Body of pancreas (tissue), 4 donors: Measurements from ENCODE around the gene ADAM20. TPM values are rescaled to one million over a fixed set of nuclear protein-coding genes. Genes with fewer than 3 reads are reported as not detected.

Experiments used
- ATAC-seq: fragments of 150-250 bp; one replicate; pipeline ENCODE4 v1.9.1; 2016
- DNase-seq, 4 donors: peaks; one replicate each; pipeline ENCODE4 v3.0.0-alpha.2; 2019
- H3K27ac ChIP-seq, 4 donors: fragments of 200-600 bp; sonication (generic); 1 replicate in 3 of 4; 2 replicates in 1 of 4; pipeline versions ENCODE4 v1.5.1 to v1.6.1; 2016 to 2019; ENCODE audit warnings: mild to moderate bottlenecking in 1 of 4, mixed read lengths in 1 of 4, moderate library complexity in 1 of 4
- H3K27me3 ChIP-seq, 2 donors: fragments of 200-600 bp; sonication (generic); one replicate each; pipeline ENCODE4 v1.6.0; 2016; ENCODE audit warnings: mild to moderate bottlenecking in 1 of 2
- H3K36me3 ChIP-seq, 2 donors: fragments of 200-600 bp; sonication (generic); replicated peaks in 1 of 2; 2 replicates each; pipeline ENCODE4 v1.5.1; 2016; ENCODE audit warnings: low read depth in 2 of 2; ENCODE audit not compliant: insufficient read depth in 1 of 2
- H3K4me1 ChIP-seq: fragments of 200-600 bp; sonication (generic); one replicate; pipeline ENCODE4 v1.6.0; 2016
- H3K4me3 ChIP-seq, 2 donors: fragments of 200-600 bp; sonication (generic); 1 replicate in 1 of 2; 2 replicates in 1 of 2; pipeline ENCODE4 v1.5.1; 2016 to 2019
- H3K9me3 ChIP-seq, 3 donors: fragments of 200-600 bp; sonication (generic); 1 replicate in 2 of 3; 2 replicates in 1 of 3; pipeline ENCODE4 v1.5.1; 2016
- CTCF ChIP-seq, 7 experiments: fragments of 450-650 bp in 4 of 7; fragments of 200-600 bp in 3 of 7; sonication (generic) in 3 of 7; IDR thresholded peaks; one replicate each; pipeline ENCODE4 v1.5.1; 2016 to 2019; ENCODE audit warnings: antibody characterized with exemption in 7 of 7
- POLR2A ChIP-seq, 3 donors: fragments of 450-650 bp; IDR thresholded peaks; one replicate each; pipeline ENCODE4 v1.6.1; 2016; ENCODE audit warnings: antibody characterized with exemption in 3 of 3, mild to moderate bottlenecking in 2 of 3
- WGBS, 2 donors: methylation state at CpG; one replicate each; pipeline ENCODE4 v1.1.5; 2017; 5-methylcytosine and 5-hydroxymethylcytosine counted together
- intact Hi-C: fragments of 100-400 bp; cut with DNase I; formaldehyde crosslinking; loops from one replicate; pipeline ENCODE4 v1.15.1; 2023
- total RNA-seq, 2 donors: library from RNA; depleted of rRNA; stranded (reverse); fragments of >200 nt; gene quantifications; one replicate each; pipeline ENCODE4 v1.1.0, GENCODE V29; 2016

Gene ADAM20
- total RNA-seq, 2 donors from 2014 or later: 1.3 to 3.1 TPM

DNA sequence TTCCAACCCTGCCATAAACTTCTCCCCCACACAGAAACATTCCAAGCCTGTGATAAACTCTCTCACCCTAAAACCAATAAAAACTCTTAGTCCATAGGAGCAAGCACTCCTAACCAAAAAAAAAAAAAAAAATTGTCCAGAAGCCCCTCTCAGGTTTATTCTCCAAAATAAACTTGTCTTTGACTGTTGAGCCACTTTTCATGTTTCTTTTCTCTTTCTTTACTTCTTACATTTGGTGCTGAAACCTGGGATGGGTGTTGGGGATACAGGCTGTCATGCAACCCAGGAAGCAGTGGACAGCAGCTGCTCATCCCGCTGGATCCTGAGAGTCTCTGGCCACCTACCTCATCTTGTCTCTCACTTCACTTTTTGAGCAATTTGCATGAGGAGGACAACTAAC lies 2.0 kb upstream of the ADAM20 start:
- no peaks in the 10 kb centered on the region for H3K36me3 ChIP-seq
- H3K27ac ChIP-seq: no peak overlapping the region
- ATAC-seq (no peak), DNase-seq (no peak)
- no peak for TF ChIP-seq CTCF (IDR thresholded peaks at IDR 0.05)
- TF ChIP-seq POLR2A (IDR thresholded peaks at IDR 0.05): no peak
- intact Hi-C loops: no loop called here
- no peaks in the 10 kb centered on the region for H3K27me3 ChIP-seq
- H3K9me3 ChIP-seq: no peaks in the 10 kb centered on the region
- no peak overlapping the region for H3K4me3 ChIP-seq
- WGBS, 2 donors: 27 to 86% methylated on average over 1 of the region's 1 CpG
- H3K4me1 ChIP-seq: no peaks in the 10 kb centered on the region

DNA sequence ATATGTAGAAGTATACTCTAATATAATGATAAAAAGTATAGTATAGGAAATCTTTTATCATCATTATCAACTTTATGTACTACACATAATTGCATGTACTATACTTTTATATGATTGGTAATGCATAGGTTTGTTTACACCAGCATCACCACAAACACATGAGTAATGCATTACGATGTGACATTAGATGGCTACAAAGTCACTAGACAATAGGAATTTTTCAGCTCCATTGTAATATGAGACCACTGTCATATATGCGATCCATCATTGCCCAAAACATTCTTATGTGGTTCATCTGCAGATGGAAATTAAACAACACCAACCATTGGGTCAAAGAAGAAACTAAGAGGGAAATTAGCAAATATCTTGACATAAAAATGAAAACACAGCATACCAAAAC lies 4.4 kb downstream of the ADAM20 start:
- no peaks in the 10 kb centered on the region for H3K9me3 ChIP-seq
- 91 to 100% methylated on average over 2 of the region's 2 CpGs for WGBS, 2 donors
- intact Hi-C loops: no loop called here

GRCh38 chr14:70527501-70528105 lies 7.2 kb downstream of the ADAM20 start:
- Histone ChIP-seq H3K9me3 (no peaks in the 10 kb centered on the region), H3K4me1 (no peaks in the 10 kb centered on the region), H3K27ac (no peak overlapping the region), H3K27me3 (no peaks in the 10 kb centered on the region), H3K36me3 (no peaks in the 10 kb centered on the region), H3K4me3 (no peak overlapping the region)
- WGBS, 2 donors: 90 to 94% methylated on average over 2 of the region's 2 CpGs
- no peak for TF ChIP-seq POLR2A (IDR thresholded peaks at IDR 0.05)
- intact Hi-C loops: no loop called here
- ATAC-seq (no peak), DNase-seq (no peak)

More for the DNA sequence above, 4.4 kb downstream of the ADAM20 start:
- ATAC-seq (no peak), DNase-seq (no peak)
- Histone ChIP-seq H3K27me3 (no peaks in the 10 kb centered on the region), H3K4me1 (no peaks in the 10 kb centered on the region), H3K4me3 (no peak overlapping the region), H3K27ac (no peak overlapping the region), H3K36me3 (no peaks in the 10 kb centered on the region)
- no peak for TF ChIP-seq CTCF (IDR thresholded peaks at IDR 0.05)
- no peak for TF ChIP-seq POLR2A (IDR thresholded peaks at IDR 0.05)

DNA sequence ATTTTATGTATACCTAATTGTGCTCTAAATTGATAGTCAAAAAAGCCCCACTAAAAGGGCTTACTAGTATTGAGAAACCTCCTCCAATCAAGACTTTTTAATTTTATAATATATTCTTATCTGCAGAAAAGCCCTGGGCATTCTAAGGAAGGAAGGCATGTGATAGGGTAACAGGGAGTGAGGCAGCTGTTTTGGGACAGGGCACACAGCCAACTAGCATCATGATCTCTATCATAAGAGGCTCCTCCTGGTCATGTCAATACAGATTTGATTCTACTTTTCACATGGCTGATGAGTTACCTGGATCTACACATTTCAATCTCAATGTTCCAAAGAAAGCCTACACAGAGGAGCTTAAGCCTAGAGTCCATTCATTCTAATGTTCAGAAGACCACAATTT lies 9.1 kb downstream of the ADAM20 start:
- H3K27me3 ChIP-seq: no peaks in the 10 kb centered on the region

GRCh38 chr14:70515811-70516210 lies 19.0 kb downstream of the ADAM20 start:
- no peak for ATAC-seq
- Histone ChIP-seq H3K36me3 (no peaks in the 10 kb centered on the region), H3K4me3 (no peak overlapping the region), H3K27ac (no peak overlapping the region), H3K4me1 (no peaks in the 10 kb centered on the region), H3K27me3 (no peaks in the 10 kb centered on the region), H3K9me3 (peaks cover 0 to 10% (median 0%) of the 10 kb centered on the region in 3 donors)
- no peak for DNase-seq
- WGBS, 2 donors: 92% methylated on average over 3 of the region's 3 CpGs
- no peak for TF ChIP-seq CTCF (IDR thresholded peaks at IDR 0.05)
- TF ChIP-seq POLR2A (IDR thresholded peaks at IDR 0.05): no peak
- intact Hi-C loops: no loop called here

More for the DNA sequence above, 9.1 kb downstream of the ADAM20 start:
- H3K36me3 ChIP-seq: no peaks in the 10 kb centered on the region
- no peaks in the 10 kb centered on the region for H3K4me1 ChIP-seq
- no peak for TF ChIP-seq POLR2A (IDR thresholded peaks at IDR 0.05)
- no peak for TF ChIP-seq CTCF (IDR thresholded peaks at IDR 0.05)
- DNase-seq (no peak), ATAC-seq (no peak)
- peaks cover 0 to 2% (median 0%) of the 10 kb centered on the region in 3 donors for H3K9me3 ChIP-seq
- intact Hi-C loops: no loop called here
- no peak overlapping the region for H3K4me3 ChIP-seq
- H3K27ac ChIP-seq: no peak overlapping the region
